ENCODE measurements around the gene AFF3. TPM values are rescaled to one million over a fixed set of nuclear protein-coding genes. Genes with fewer than 3 reads are reported as not detected.

The AFF3 gene
- total and polyA plus RNA-seq, 2 of the 8 experiments (the other 6 are each of a cell fraction or from before 2014, with no cell fraction given): 0.27 to 3.0 TPM

GRCh38 chr2:99698896-99699295 lies 443.5 kb downstream of the AFF3 start:
- Histone ChIP-seq H3K4ac (replicated peaks; ENCODE audit: insufficient read length, low read depth, low read length) (no peak overlapping the region), H3K18ac (ENCODE audit: extremely low read depth, low read length) (no peak overlapping the region), H3K23me2 (ENCODE audit: low read depth, low read length) (no peaks in the 10 kb centered on the region), H3K56ac (replicated peaks; ENCODE audit: insufficient read length, low read depth, low read length) (no peak overlapping the region), H4K5ac (ENCODE audit: insufficient read length, low read depth, low read length) (no peak overlapping the region), H2AK5ac (ENCODE audit: low read depth, low read length) (no peak overlapping the region), H2BK5ac (ENCODE audit: low read depth, low read length) (no peak overlapping the region), H4K91ac (replicated peaks; ENCODE audit: insufficient read length, low read length) (no peak overlapping the region), H3K27ac (ENCODE audit: low read depth, low read length) (no peak overlapping the region), H3K9ac (replicated peaks in 1 of 4; ENCODE audit: extremely low read depth in 1 of 4, low read depth in 3 of 4, low read length in 3 of 4) (no peak overlapping the region), H3K79me1 (ENCODE audit: low read depth, low read length) (no peaks in the 10 kb centered on the region), H2AFZ (ENCODE audit: low read length) (no peak overlapping the region), H3K23ac (ENCODE audit: insufficient read length) (no peak overlapping the region), H2BK12ac (ENCODE audit: low read depth, low read length) (no peak overlapping the region), H3K4me3 (ENCODE audit: extremely low read depth in 1 of 4, insufficient read depth in 2 of 4, low read depth in 3 of 4, low read length in 4 of 4) (no peak overlapping the region), H4K8ac (ENCODE audit: extremely low read depth, insufficient read depth, low read length) (no peak overlapping the region), H2BK15ac (ENCODE audit: low read length) (no peak overlapping the region), H3K36me3 (ENCODE audit: control insufficient read depth in 2 of 4, insufficient read depth in 4 of 4, low read length in 3 of 4) (no peaks in the 10 kb centered on the region), H3K79me2 (ENCODE audit: control insufficient read depth in 1 of 2, insufficient read depth in 2 of 2, low read length in 2 of 2) (no peaks in the 10 kb centered on the region), H3K27me3 (replicated peaks in 1 of 4; ENCODE audit: control insufficient read depth in 3 of 4, extremely low read depth in 1 of 4, insufficient read depth in 3 of 4, low read length in 3 of 4) (no peaks in the 10 kb centered on the region), H2BK120ac (replicated peaks; ENCODE audit: low read depth, low read length) (no peak overlapping the region), H3K14ac (ENCODE audit: insufficient read length) (no peak overlapping the region), H4K20me1 (replicated peaks in 1 of 2; ENCODE audit: control insufficient read depth in 1 of 2, insufficient read depth in 2 of 2, low read length in 2 of 2) (no peaks in the 10 kb centered on the region), H3K4me1 (replicated peaks in 1 of 4; ENCODE audit: control insufficient read depth in 3 of 4, insufficient read depth in 4 of 4, low read length in 3 of 4) (no peaks in the 10 kb centered on the region), H3K9me3 (ENCODE audit: insufficient read depth in 2 of 2, low read depth in 1 of 2, low read length in 1 of 2) (no peaks in the 10 kb centered on the region), H2BK20ac (ENCODE audit: low read length) (no peak overlapping the region), H3K4me2 (ENCODE audit: insufficient read depth in 1 of 2, low read depth in 2 of 2, low read length in 2 of 2) (no peak overlapping the region)
- no peak for FAIRE-seq
- TF ChIP-seq MAX (IDR thresholded peaks at IDR 0.05): no peak
- no peak for TF ChIP-seq PHF8 (conservative IDR thresholded peaks at IDR 0.05; ENCODE audit: low read depth, low read length)
- TF ChIP-seq MAFK (IDR thresholded peaks at IDR 0.05; ENCODE audit: low read depth, low read length): no peak
- no peak for TF ChIP-seq ATF2 (IDR thresholded peaks at IDR 0.05; ENCODE audit: low read length)
- no peak for TF ChIP-seq E2F6 (IDR thresholded peaks at IDR 0.05)
- TF ChIP-seq RNF2 (IDR thresholded peaks at IDR 0.05; ENCODE audit: borderline replicate concordance, low read depth, low read length, missing control alignments, poor library complexity, severe bottlenecking): no peak
- TF ChIP-seq RXRA (IDR thresholded peaks at IDR 0.05; ENCODE audit: insufficient read depth, low read depth, low read length): no peak
- ChIA-PET CTCF (ENCODE audit: partially characterized antibody) (interaction anchor here (0.7 kb wide), 1 partner anchor 15 kb away, joined by 3 read pairs; no protein-coding TSS in a partner anchor), POLR2A (ENCODE audit: partially characterized antibody) (no interaction called here)
- 90% methylated on average over 2 of the region's 2 CpGs; no CpG with 5 or more reads in 1 of the 2 experiments for WGBS, 2 experiments (ENCODE audit: extremely low coverage in 1 of 2, insufficient coverage in 1 of 2, insufficient read length in 1 of 2, insufficient replicate concordance in 2 of 2, low coverage in 1 of 2, low lambda C conversion rate in 2 of 2, missing lambda C conversion rate in 1 of 2)
- DNase-seq (ENCODE audit: low read depth in 1 of 2, low spot score in 2 of 2): no peak
